HK-2 (cell line): ENCODE data around the gene ARHGAP21.
A peak's percentile ranks its signal among the peaks of the same experiment; 100 is the strongest.
"Not testable (repeated sequence)": the region's sequence is repeated elsewhere in the genome, so short reads cannot be mapped to it uniquely, and the experiment has no call there.

Source experiments
- DNase-seq: peaks from one replicate; pipeline ENCODE4 v3.0.0-alpha.2; 2018; ENCODE audit not compliant: unreplicated experiment

ARHGAP21 gene

GRCh38 chr10:24723788-24724380 lies at the start of gene ARHGAP21:
ARHGAP21 (minus strand) TSS chr10:24723887; CDS start chr10:24721899, 1,988 bp downstream.
- peak; percentile 67 for DNase-seq

- DNase-seq: no peak
These were observed 48.4 kb upstream of the ARHGAP21 start for GRCh38 chr10:24771943-24772694.

- not testable (repeated sequence) for DNase-seq
These were observed 41.3 kb upstream of the ARHGAP21 start for GRCh38 chr10:24764991-24765390.

- DNase-seq: no peak
These were observed 39.4 kb upstream of the ARHGAP21 start for GRCh38 chr10:24762966-24763623.

- no peak for DNase-seq
These were observed 38.7 kb upstream of the ARHGAP21 start for GRCh38 chr10:24762161-24762924.

GRCh38 chr10:24759672-24760071 lies 36.0 kb upstream of the ARHGAP21 start:
- DNase-seq: no peak

- DNase-seq: not testable (repeated sequence)
These were observed 34.6 kb upstream of the ARHGAP21 start for GRCh38 chr10:24758254-24758653.

- no peak for DNase-seq
These were observed 32.6 kb upstream of the ARHGAP21 start for GRCh38 chr10:24756283-24756682.

- DNase-seq: no peak
These were observed 28.0 kb upstream of the ARHGAP21 start for GRCh38 chr10:24751716-24752115.

- no peak for DNase-seq
These were observed 27.0 kb upstream of the ARHGAP21 start for GRCh38 chr10:24750695-24751094.

GRCh38 chr10:24748214-24748613 lies 24.5 kb upstream of the ARHGAP21 start:
- no peak for DNase-seq

- no peak for DNase-seq
These were observed 21.3 kb upstream of the ARHGAP21 start for GRCh38 chr10:24744946-24745345.

GRCh38 chr10:24740714-24741113 lies 17.0 kb upstream of the ARHGAP21 start:
- no peak for DNase-seq

- DNase-seq: no peak
These were observed 13.3 kb upstream of the ARHGAP21 start for GRCh38 chr10:24737001-24737400.

- no peak for DNase-seq
These were observed 8.3 kb upstream of the ARHGAP21 start for GRCh38 chr10:24731942-24732341.

- DNase-seq: no peak
These were observed 7.1 kb upstream of the ARHGAP21 start for GRCh38 chr10:24730811-24731210.

GRCh38 chr10:24727786-24728185 lies 4.1 kb upstream of the ARHGAP21 start:
- no peak for DNase-seq

- DNase-seq: no peak
These were observed 2.9 kb upstream of the ARHGAP21 start for GRCh38 chr10:24726626-24727025.

- not testable (repeated sequence) for DNase-seq
These were observed 2.3 kb upstream of the ARHGAP21 start for GRCh38 chr10:24726029-24726428.

GRCh38 chr10:24724381-24725228 lies 918 bp upstream of the ARHGAP21 start:
- DNase-seq: peak; percentile 91

- DNase-seq: peak; percentile 35
These were observed 300 bp downstream of the ARHGAP21 start for GRCh38 chr10:24723386-24723787.
